Panc1 (cell line): ENCODE results near the gene DCBLD1. TPM values are rescaled to one million over a fixed set of nuclear protein-coding genes. Genes with fewer than 3 reads are reported as not detected.

ENCODE experiments used
- ATAC-seq: fragments of 200-7000 bp; cut with Tn5 transposase; 2 replicates; pipeline ENCODE4 v1.9.1; 2020; ENCODE audit warnings: mild to moderate bottlenecking, moderate library complexity
- BruUV-seq: library from RNA; stranded (reverse); fragments of 400-500 nt; replicated peaks from 2 replicates; lab custom pipeline; 2021; lab: Mats Ljungman, UMichigan
- CTCF ChIA-PET: fragments of 300-600 bp; sonication (Branson Sonifier 250); formaldehyde crosslinking; loops from one replicate; lab custom pipeline; 2022; ENCODE audit warnings: antibody characterized with exemption; lab: Charles Lee
- POLR2A ChIA-PET: fragments of 300-600 bp; sonication (Branson Sonifier 250); formaldehyde crosslinking; loops from one replicate; lab custom pipeline; 2022; ENCODE audit warnings: antibody characterized with exemption; lab: Charles Lee
- DNase-seq: peaks from one replicate; pipeline ENCODE4 v3.0.0-alpha.2; 2010; ENCODE audit warnings: low read depth, low spot score
- H3K27ac ChIP-seq: 2 replicates; pipeline ENCODE4 v1.5.1; 2011; ENCODE audit warnings: mild to moderate bottlenecking, low read length, inconsistent platforms
- H3K27me3 ChIP-seq: fragments of 200-500 bp; sonication (Bioruptor generic); 2 replicates; pipeline ENCODE4 v1.6.0; 2014; ENCODE audit warnings: low read length, inconsistent platforms; ENCODE audit not compliant: control insufficient read depth, insufficient read depth
- H3K36me3 ChIP-seq: fragments of 200-500 bp; sonication (Bioruptor generic); 2 replicates; pipeline ENCODE4 v1.5.1; 2014; ENCODE audit warnings: inconsistent platforms, mild to moderate bottlenecking, low read length, moderate library complexity; ENCODE audit not compliant: control insufficient read depth, insufficient read depth
- H3K4me1 ChIP-seq: 2 replicates; pipeline ENCODE4 v1.5.1; 2011; ENCODE audit warnings: inconsistent platforms, mild to moderate bottlenecking, low read length, moderate library complexity; ENCODE audit not compliant: control insufficient read depth, insufficient read depth
- H3K4me3 ChIP-seq, 2 experiments: 2 replicates each; pipeline ENCODE4 v1.5.1; 2011 to 2012; ENCODE audit warnings: low read depth in 2 of 2, low read length in 2 of 2, mild to moderate bottlenecking in 2 of 2, inconsistent platforms in 1 of 2, moderate library complexity in 1 of 2
- H3K9me3 ChIP-seq: fragments of 200-500 bp; sonication (Bioruptor generic); 2 replicates; pipeline ENCODE4 v1.5.1; 2014; ENCODE audit warnings: low read depth, mild to moderate bottlenecking, inconsistent platforms, low read length, moderate library complexity; ENCODE audit not compliant: control insufficient read depth, insufficient read depth
- CTCF ChIP-seq: fragments of 450-650 bp; IDR thresholded peaks from 2 replicates; pipeline ENCODE4 v1.5.1; 2017; ENCODE audit warnings: mild to moderate bottlenecking
- POLR2AphosphoS5 ChIP-seq: IDR thresholded peaks from 2 replicates; pipeline ENCODE4 v1.6.1; 2012; ENCODE audit warnings: mild to moderate bottlenecking, low read depth, low read length, moderate library complexity
- REST ChIP-seq, 2 experiments: IDR thresholded peaks; 2 replicates each; pipeline ENCODE4 v1.6.1; 2011 to 2012; ENCODE audit warnings: low read depth in 2 of 2, control low read depth in 1 of 2, low read length in 1 of 2, mild to moderate bottlenecking in 1 of 2, moderate library complexity in 1 of 2; ENCODE audit not compliant: insufficient read depth in 1 of 2
- SIN3A ChIP-seq: IDR thresholded peaks from 2 replicates; pipeline ENCODE4 v1.6.1; 2012; ENCODE audit warnings: low read depth, mild to moderate bottlenecking, low read length, moderate library complexity, borderline replicate concordance; ENCODE audit not compliant: insufficient read depth
- TCF7L2 ChIP-seq: IDR thresholded peaks from 2 replicates; pipeline ENCODE4 v1.6.1; 2011; ENCODE audit warnings: mild to moderate bottlenecking, low read depth, low read length, inconsistent platforms
- in situ Hi-C: cut with HindIII; loops from 2 replicates; pipeline ENCODE4 v1.10.0; 2016; ENCODE audit warnings: low sequenced_read_pairs, low pct_unique_long_range_greater_than_20kb
- intact Hi-C: fragments of 100-400 bp; cut with micrococcal nuclease; formaldehyde crosslinking; loops from one replicate; pipeline ENCODE4 v1.10.0; 2022; ENCODE audit not compliant: unreplicated experiment
- total RNA-seq: library from RNA; stranded (reverse); gene quantifications from one replicate; pipeline ENCODE4 v1.2.1, GENCODE V29; 2021; ENCODE audit not compliant: unreplicated experiment

The DCBLD1 gene
- total RNA-seq, 1 experiment from 2014 or later, result 29.0 TPM

- ATAC-seq, result no peak
- peak overlapping the region; percentile 95 for H3K27ac ChIP-seq
- CTCF ChIA-PET, result no interaction called here
- POLR2A ChIA-PET, result interaction anchor here (0.5 to 0.6 kb wide), 2 partner anchors 59 to 1016 kb away, joined by 3 to 4 read pairs; no protein-coding TSS in a partner anchor
- H3K36me3 ChIP-seq, result no peaks in the 10 kb centered on the region
- no TSS peak for BruUV-seq
- TF ChIP-seq CTCF, result no peak
- TF ChIP-seq REST (IDR thresholded peaks at IDR 0.05; ENCODE audit: insufficient read depth in 1 of 2, low read depth in 2 of 2, low read length in 1 of 2), result no peak
- TF ChIP-seq POLR2AphosphoS5, result no peak
- TF ChIP-seq TCF7L2, result no peak
- TF ChIP-seq SIN3A, result no peak
- peaks cover 52% of the 10 kb centered on the region for H3K4me1 ChIP-seq
- intact Hi-C loops (no loop called here), in situ Hi-C loops (no loop called here)
- no peaks in the 10 kb centered on the region for H3K9me3 ChIP-seq
- no peak overlapping the region for H3K4me3 ChIP-seq
- no peaks in the 10 kb centered on the region for H3K27me3 ChIP-seq
- no peak for DNase-seq
Measured at GRCh38 chr6:117550078-117550600, 67.7 kb downstream of the DCBLD1 start.

GRCh38 chr6:117550618-117551242 lies 68.3 kb downstream of the DCBLD1 start:
- TF ChIP-seq SIN3A (no peak), CTCF (no peak), REST (IDR thresholded peaks at IDR 0.05; ENCODE audit: insufficient read depth in 1 of 2, low read depth in 2 of 2, low read length in 1 of 2) (no peak)
- DNase-seq, result no peak
- Histone ChIP-seq H3K27ac (peak overlapping the region; percentile 95), H3K36me3 (no peaks in the 10 kb centered on the region), H3K4me3 (no peak overlapping the region), H3K27me3 (no peaks in the 10 kb centered on the region), H3K9me3 (no peaks in the 10 kb centered on the region), H3K4me1 (peaks cover 52% of the 10 kb centered on the region)
- ATAC-seq, result no peak
- no TSS peak for BruUV-seq
- ChIA-PET CTCF (no interaction called here), POLR2A (interaction anchor here (0.6 kb wide), 1 partner anchor 1017 kb away, joined by 3 read pairs; no protein-coding TSS in a partner anchor)
- intact Hi-C loops, result no loop called here
- in situ Hi-C loops, result no loop called here
